K562 (cell line): ENCODE results near the gene CLCN4. TPM values are rescaled to one million over a fixed set of nuclear protein-coding genes. Genes with fewer than 3 reads are reported as not detected.

Source experiments
- PTTG1 ChIP-seq: fragments of 450-650 bp; IDR thresholded peaks from 2 replicates; pipeline ENCODE4 v1.6.1; 2016; ENCODE audit warnings: low read depth, mild to moderate bottlenecking, missing genetic modification characterization, missing compliant biosample characterization
- polyA plus RNA-seq, 8 experiments: library from polyadenylated mRNA; depleted of rRNA in 4 of 8; stranded (reverse) in 5 of 8; unstranded in 3 of 8; fragments of >200 nt; fragmentation: Nextera tagmentation in 2 of 8; fragmentation: Illumina TruSeq in 1 of 8; extraction: Ambion mirVana in 2 of 8; extraction: Trizol in 1 of 8; gene quantifications; 2 replicates each; pipeline versions ENCODE4 v1.2.1 to v1.2.3, GENCODE V29; 2011 to 2014; ENCODE audit warnings: inconsistent platforms in 1 of 8, missing spikeins in 1 of 8
- total RNA-seq, 7 experiments: library from RNA; depleted of rRNA in 6 of 7; stranded (reverse); fragments of >200 nt in 6 of 7; fragmentation: Illumina TruSeq in 2 of 7; extraction: Trizol in 2 of 7; gene quantifications; 2 replicates each; pipeline versions ENCODE4 v1.2.1 to v1.2.3, GENCODE V29; 2011 to 2021; ENCODE audit warnings: low replicate concordance in 1 of 7
- TF ChIP-seq, protein P1 (sequence below), 2 experiments: fragments of 450-650 bp; formaldehyde crosslinking in 1 of 2; IDR thresholded peaks; 2 replicates each; pipeline versions ENCODE4 v1.4.0 to v1.6.1; 2014 to 2020; ENCODE audit warnings: mild to moderate bottlenecking in 2 of 2, borderline replicate concordance in 1 of 2, low read depth in 1 of 2
- TF ChIP-seq, protein P2 (sequence below): fragments of 450-650 bp; conservative IDR thresholded peaks from 2 replicates; pipeline ENCODE4 v1.6.1; 2016; ENCODE audit warnings: missing genetic modification characterization, low read depth, mild to moderate bottlenecking, missing compliant biosample characterization, moderate library complexity

Gene CLCN4
- total and polyA plus RNA-seq, 9 of the 15 experiments (the other 6 are each of a cell fraction or from before 2014, with no cell fraction given) = 0.03 to 0.24 (median 0.10) TPM; not detected in 1

GRCh38 chrX:10176121-10177003 lies 19.6 kb downstream of the CLCN4 start (continued):
- TF ChIP-seq, protein P1, sequence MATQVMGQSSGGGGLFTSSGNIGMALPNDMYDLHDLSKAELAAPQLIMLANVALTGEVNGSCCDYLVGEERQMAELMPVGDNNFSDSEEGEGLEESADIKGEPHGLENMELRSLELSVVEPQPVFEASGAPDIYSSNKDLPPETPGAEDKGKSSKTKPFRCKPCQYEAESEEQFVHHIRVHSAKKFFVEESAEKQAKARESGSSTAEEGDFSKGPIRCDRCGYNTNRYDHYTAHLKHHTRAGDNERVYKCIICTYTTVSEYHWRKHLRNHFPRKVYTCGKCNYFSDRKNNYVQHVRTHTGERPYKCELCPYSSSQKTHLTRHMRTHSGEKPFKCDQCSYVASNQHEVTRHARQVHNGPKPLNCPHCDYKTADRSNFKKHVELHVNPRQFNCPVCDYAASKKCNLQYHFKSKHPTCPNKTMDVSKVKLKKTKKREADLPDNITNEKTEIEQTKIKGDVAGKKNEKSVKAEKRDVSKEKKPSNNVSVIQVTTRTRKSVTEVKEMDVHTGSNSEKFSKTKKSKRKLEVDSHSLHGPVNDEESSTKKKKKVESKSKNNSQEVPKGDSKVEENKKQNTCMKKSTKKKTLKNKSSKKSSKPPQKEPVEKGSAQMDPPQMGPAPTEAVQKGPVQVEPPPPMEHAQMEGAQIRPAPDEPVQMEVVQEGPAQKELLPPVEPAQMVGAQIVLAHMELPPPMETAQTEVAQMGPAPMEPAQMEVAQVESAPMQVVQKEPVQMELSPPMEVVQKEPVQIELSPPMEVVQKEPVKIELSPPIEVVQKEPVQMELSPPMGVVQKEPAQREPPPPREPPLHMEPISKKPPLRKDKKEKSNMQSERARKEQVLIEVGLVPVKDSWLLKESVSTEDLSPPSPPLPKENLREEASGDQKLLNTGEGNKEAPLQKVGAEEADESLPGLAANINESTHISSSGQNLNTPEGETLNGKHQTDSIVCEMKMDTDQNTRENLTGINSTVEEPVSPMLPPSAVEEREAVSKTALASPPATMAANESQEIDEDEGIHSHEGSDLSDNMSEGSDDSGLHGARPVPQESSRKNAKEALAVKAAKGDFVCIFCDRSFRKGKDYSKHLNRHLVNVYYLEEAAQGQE (IDR thresholded peaks at IDR 0.05; ENCODE audit: borderline replicate concordance) = peak; percentile 43; the same call in 1 of the 2 replicates
- TF ChIP-seq, protein P1 (CRISPR knock-in tag; IDR thresholded peaks at IDR 0.05; ENCODE audit: low read depth) = no peak
- TF ChIP-seq, protein P2, sequence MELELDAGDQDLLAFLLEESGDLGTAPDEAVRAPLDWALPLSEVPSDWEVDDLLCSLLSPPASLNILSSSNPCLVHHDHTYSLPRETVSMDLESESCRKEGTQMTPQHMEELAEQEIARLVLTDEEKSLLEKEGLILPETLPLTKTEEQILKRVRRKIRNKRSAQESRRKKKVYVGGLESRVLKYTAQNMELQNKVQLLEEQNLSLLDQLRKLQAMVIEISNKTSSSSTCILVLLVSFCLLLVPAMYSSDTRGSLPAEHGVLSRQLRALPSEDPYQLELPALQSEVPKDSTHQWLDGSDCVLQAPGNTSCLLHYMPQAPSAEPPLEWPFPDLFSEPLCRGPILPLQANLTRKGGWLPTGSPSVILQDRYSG = 0 out of 2 replicates have a peak, but pooled peaks have one; percentile 24
- TF ChIP-seq PTTG1 (tag) = no peak
